ENCODE measurements around the gene S100A16. TPM values are rescaled to one million over a fixed set of nuclear protein-coding genes. Genes with fewer than 3 reads are reported as not detected.

S100A16 gene
- total RNA-seq, 1 experiment from 2014 or later = 1,014 TPM

- H3K4me3 Mint-ChIP-seq (ENCODE audit: unreplicated experiment) = peak overlapping the region; percentile 92
- H3K27me3 Mint-ChIP-seq (ENCODE audit: insufficient read depth, unreplicated experiment) = no peaks in the 10 kb centered on the region
- CTCF ChIA-PET = interaction anchor here (0.6 to 2.3 kb wide), 15 partner anchors 10 to 321 kb away, joined by 3 to 18 read pairs (median 6); partner anchors contain the start of genes ILF2 and S100A16
- peaks cover 5% of the 10 kb centered on the region for H3K4me1 Mint-ChIP-seq (ENCODE audit: insufficient read depth, unreplicated experiment)
- intact Hi-C loops (cut with micrococcal nuclease) = loop anchor here (2.0 kb wide), 1 partner anchor 33 kb away; the partner anchor contains the start of gene S100A13
- no peaks in the 10 kb centered on the region for H3K9me3 Mint-ChIP-seq (ENCODE audit: unreplicated experiment)
- H3K36me3 Mint-ChIP-seq (ENCODE audit: insufficient read depth, unreplicated experiment) = no peaks in the 10 kb centered on the region
- TF ChIP-seq CTCF (IDR thresholded peaks at IDR 0.05; ENCODE audit: unreplicated experiment) = no peak
- DNase-seq (ENCODE audit: unreplicated experiment) = no peak
- POLR2A ChIA-PET = interaction anchor here (0.6 to 5.3 kb wide), 25 partner anchors 10 to 331 kb away, joined by 3 to 72 read pairs (median 6); partner anchors contain the start of genes CHTOP, GATAD2B, ILF2 and INTS3
- BruUV-seq (replicated peaks) = no TSS peak
- H3K27ac Mint-ChIP-seq (ENCODE audit: low read depth, unreplicated experiment) = peak overlapping the region; percentile 91
Observed at GRCh38 chr1:153659656-153660055, 46.7 kb upstream of the S100A16 start.

GRCh38 chr1:153659175-153659534 is 46.2 kb upstream of the S100A16 start:
- Mint-ChIP-seq H3K4me3 (ENCODE audit: unreplicated experiment) (peak overlapping the region; percentile 92), H3K36me3 (ENCODE audit: insufficient read depth, unreplicated experiment) (no peaks in the 10 kb centered on the region), H3K4me1 (ENCODE audit: insufficient read depth, unreplicated experiment) (peaks cover 5% of the 10 kb centered on the region), H3K27me3 (ENCODE audit: insufficient read depth, unreplicated experiment) (no peaks in the 10 kb centered on the region), H3K27ac (ENCODE audit: low read depth, unreplicated experiment) (peak overlapping the region; percentile 91), H3K9me3 (ENCODE audit: unreplicated experiment) (no peaks in the 10 kb centered on the region)
- ChIA-PET POLR2A (interaction anchor here (0.6 to 5.3 kb wide), 28 partner anchors 10 to 332 kb away, joined by 3 to 72 read pairs (median 6); partner anchors contain the start of genes CHTOP, GATAD2B, ILF2 and INTS3), CTCF (interaction anchor here (0.6 to 2.3 kb wide), 17 partner anchors 11 to 1719 kb away, joined by 3 to 18 read pairs (median 4); partner anchors contain the start of genes ILF2, S100A13 and S100A16)
- TF ChIP-seq CTCF (IDR thresholded peaks at IDR 0.05; ENCODE audit: unreplicated experiment) = no peak
- intact Hi-C loops (cut with micrococcal nuclease) = loop anchor here (2.0 kb wide), 1 partner anchor 32 kb away; the partner anchor contains the start of gene S100A13
- DNase-seq (ENCODE audit: unreplicated experiment) = no peak
- no TSS peak for BruUV-seq (replicated peaks)

GRCh38 chr1:153658400-153659174 is 45.6 kb upstream of the S100A16 start, which contains the start of gene SNAPIN:
Gene SNAPIN (plus strand): TSS chr1:153658703. CDS start chr1:153658744, 41 bp downstream.
- no peak for TF ChIP-seq CTCF (IDR thresholded peaks at IDR 0.05; ENCODE audit: unreplicated experiment)
- BruUV-seq (replicated peaks) = TSS peak; percentile 65
- no peaks in the 10 kb centered on the region for H3K36me3 Mint-ChIP-seq (ENCODE audit: insufficient read depth, unreplicated experiment)
- peak within 1 kb of the TSS; percentile 92 for H3K4me3 Mint-ChIP-seq (ENCODE audit: unreplicated experiment)
- H3K4me1 Mint-ChIP-seq (ENCODE audit: insufficient read depth, unreplicated experiment) = peaks cover 5% of the 10 kb centered on the region
- no peaks in the 10 kb centered on the region for H3K9me3 Mint-ChIP-seq (ENCODE audit: unreplicated experiment)
- H3K27ac Mint-ChIP-seq (ENCODE audit: low read depth, unreplicated experiment) = peak within 1 kb of the TSS; percentile 91
- DNase-seq (ENCODE audit: unreplicated experiment) = peak; percentile 95
- CTCF ChIA-PET = interaction anchor here (0.6 to 2.3 kb wide), 14 partner anchors 12 to 1718 kb away, joined by 3 to 18 read pairs (median 5); partner anchors contain the start of genes ILF2, S100A13 and S100A16
- intact Hi-C loops (cut with micrococcal nuclease) = loop anchor here (1.0 to 2.0 kb wide), 3 partner anchors 32 to 90 kb away; partner anchors contain the start of gene S100A13
- H3K27me3 Mint-ChIP-seq (ENCODE audit: insufficient read depth, unreplicated experiment) = no peaks in the 10 kb centered on the region
- POLR2A ChIA-PET = interaction anchor here (0.7 to 5.3 kb wide), 24 partner anchors 10 to 332 kb away, joined by 3 to 72 read pairs (median 6); partner anchors contain the start of genes CHTOP, ILF2, INTS3 and JTB

- no peaks in the 10 kb centered on the region for H3K27me3 Mint-ChIP-seq (ENCODE audit: insufficient read depth, unreplicated experiment)
- no peak for TF ChIP-seq CTCF (IDR thresholded peaks at IDR 0.05; ENCODE audit: unreplicated experiment)
- DNase-seq (ENCODE audit: unreplicated experiment) = no peak
- ChIA-PET CTCF (interaction anchor here (0.6 to 1.0 kb wide), 4 partner anchors 111 to 312 kb away, joined by 3 to 5 read pairs (median 4); partner anchors contain the start of gene GATAD2B), POLR2A (interaction anchor here (0.5 to 46.1 kb wide), 6 partner anchors 12 to 339 kb away, joined by 3 to 1272 read pairs (median 3); partner anchors contain the start of genes CHTOP, S100A1, S100A13 and S100A14)
- H3K4me3 Mint-ChIP-seq (ENCODE audit: unreplicated experiment) = no peak overlapping the region
- H3K4me1 Mint-ChIP-seq (ENCODE audit: insufficient read depth, unreplicated experiment) = peaks cover 13% of the 10 kb centered on the region
- H3K27ac Mint-ChIP-seq (ENCODE audit: low read depth, unreplicated experiment) = no peak overlapping the region
- H3K9me3 Mint-ChIP-seq (ENCODE audit: unreplicated experiment) = no peaks in the 10 kb centered on the region
- no peaks in the 10 kb centered on the region for H3K36me3 Mint-ChIP-seq (ENCODE audit: insufficient read depth, unreplicated experiment)
- no TSS peak for BruUV-seq (replicated peaks)
- intact Hi-C loops (cut with micrococcal nuclease) = no loop called here
Observed at GRCh38 chr1:153655333-153655732, 42.4 kb upstream of the S100A16 start.

Measured in MCF 10A (cell line).